DMS 273 treated with DMSO at 0.1 percent for 48 hours (cell line): Measurements from ENCODE around the gene EEF1A2.

Experiments used
- DNase-seq: peaks from one replicate; lab custom pipeline; 2025; lab: John Stamatoyannopoulos, UW

EEF1A2 gene

DNA sequence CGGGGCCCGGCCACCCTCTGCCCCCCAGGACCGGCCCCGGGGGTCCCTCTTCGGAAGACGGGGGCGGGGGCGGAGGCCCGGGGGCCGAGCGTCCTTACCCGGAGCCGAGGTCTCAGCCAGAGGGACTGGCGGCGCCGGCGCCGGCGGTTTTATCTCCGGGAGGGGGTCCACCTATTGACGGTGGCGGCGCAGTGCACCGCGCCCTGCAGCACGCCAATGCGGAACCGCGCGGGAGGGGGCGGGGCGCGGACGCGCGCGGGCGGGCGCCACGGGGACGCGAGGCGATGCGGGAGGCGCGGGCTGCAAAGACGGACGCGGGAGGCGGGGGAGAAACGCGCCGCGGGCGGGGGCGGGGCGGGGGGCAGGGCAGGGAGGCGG, at the start of gene EEF1A2:
Gene EEF1A2, minus strand, starts transcription at position 124 of the 378 bp plus-strand sequence. CDS start 1,320 bp downstream, outside the sequence.
- DNase-seq, result no peak

DNA sequence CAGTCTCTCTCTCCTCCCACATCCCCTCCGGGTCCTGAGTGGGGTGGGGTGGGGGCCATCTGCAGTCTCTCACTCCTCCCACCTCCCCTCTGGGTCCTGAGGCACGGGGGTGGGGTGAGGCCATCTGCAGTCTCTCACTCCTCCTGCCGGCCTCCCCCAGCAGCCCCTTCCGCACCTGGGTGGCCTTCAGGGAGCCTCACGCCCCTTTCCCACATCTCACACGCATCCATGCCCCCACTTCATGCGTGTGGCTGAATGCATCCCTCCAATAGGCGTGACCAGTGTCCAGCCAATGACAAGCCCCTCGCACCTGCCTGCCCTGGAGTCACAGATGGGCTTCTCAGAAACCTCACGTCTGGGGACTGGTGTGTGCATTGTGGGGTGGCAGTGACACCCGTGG, 49.7 kb upstream of the EEF1A2 start:
- DNase-seq, result no peak

DNA sequence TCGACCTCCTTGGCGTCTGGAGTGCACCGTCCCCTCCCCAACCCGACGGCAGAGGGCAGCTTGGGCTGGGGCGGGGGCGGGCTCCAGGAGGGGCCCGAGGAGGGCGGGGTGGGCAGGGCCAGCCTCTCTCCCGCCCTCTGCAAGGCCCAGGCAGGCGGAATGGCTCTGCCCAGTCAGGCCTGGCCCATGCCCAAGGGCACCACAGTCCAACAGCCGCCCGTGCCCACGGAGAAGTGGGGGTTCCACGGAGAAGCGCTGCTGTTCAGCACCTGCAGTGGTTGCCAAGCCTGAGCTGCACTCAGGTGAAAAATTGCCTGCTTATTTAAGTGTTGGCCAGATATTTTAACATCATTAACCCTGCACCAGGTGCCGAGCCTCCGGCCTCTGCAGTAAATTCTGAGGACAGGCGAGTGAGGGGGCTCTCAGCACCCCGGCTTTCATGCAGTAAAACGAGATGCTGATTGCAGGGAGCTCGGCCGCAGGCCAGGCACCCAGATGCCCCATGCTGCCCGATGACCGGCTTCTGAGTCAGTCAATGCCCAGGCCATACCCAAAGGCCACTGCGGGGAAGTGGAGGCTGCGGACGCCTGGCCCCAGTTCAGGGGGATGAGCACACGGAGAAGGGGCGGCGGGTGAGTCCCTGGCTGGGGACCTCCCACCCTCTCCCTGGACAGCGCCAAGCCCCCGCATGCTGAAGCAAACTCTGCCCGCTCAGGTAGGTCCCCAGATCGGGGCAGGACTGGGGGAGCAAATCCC, 49.0 kb upstream of the EEF1A2 start, which contains the start of gene SRMS:
Gene SRMS, minus strand, starts transcription at position 25 of the 756 bp plus-strand sequence. CDS start 286 bp downstream, outside the sequence.
- no peak for DNase-seq

DNA sequence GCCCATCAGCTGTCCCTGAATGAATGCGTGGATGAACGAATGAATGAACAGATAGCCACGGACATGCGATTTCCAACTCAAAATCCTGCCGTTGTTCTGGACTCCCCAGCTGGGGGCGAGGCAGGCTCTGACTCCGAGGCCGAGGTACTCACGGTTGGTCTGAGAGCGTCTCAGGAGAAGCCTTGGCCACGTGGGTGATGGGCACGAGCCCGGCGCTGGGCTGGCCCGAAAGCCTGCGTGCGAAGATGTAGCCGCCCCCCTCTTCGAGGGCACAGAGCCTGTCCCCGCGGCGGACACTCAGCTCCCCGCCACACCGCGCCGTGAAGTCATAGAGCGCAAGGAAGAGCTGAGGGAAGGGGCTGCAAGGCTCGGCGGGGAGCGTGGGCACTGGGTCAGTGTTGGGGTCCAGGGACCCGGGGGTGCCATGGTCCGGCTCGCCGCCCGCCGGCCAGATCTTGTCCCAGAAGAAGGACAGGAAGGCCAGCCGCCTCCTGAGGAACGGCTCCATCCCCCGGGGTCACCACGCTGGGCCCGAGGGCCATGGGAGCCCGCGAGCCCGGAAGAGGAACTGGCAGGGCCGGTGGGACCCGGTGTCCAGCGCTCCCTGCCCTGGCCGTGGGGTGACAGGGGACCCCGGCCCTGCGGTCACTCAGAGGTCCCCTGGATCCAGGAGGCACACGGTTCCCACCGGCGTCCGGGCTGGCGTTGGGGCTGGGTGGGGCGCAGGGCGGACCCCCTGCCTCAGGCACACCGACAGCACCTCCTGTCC, 48.3 kb upstream of the EEF1A2 start:
- no peak for DNase-seq

DNA sequence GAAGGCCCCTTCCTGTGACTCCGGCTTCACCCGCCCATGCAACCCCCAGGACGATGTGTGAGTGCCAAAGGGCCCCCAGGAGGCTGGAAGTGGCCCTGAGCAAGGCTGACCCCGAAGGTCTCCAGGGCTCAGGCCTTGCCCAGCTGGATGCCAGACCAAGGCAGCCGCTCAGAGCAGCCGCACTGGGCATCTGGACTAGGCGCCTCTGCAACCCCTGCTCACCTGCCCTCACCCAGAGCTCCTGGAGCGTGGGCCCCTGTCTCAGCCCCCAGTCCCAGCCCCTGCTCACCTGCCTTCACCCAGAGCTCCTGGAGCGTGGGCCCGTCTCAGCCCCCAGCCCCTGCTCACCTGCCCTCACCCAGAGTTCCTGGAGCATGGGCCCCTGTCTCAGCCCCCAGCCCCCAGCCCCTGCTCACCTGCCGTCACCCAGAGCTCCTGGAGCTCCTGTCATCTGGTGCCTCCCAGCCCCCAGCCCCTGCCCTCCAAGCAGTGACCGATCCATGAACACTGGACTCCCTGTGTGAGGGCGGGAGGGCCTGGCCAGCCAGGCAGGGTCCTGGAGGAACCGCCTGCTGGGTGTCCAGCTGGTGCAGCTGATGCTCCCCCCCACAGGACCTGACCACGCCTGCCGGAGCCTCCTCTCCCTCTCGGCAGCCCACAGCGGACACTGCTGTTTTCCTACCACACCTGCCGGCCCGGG, 47.5 kb upstream of the EEF1A2 start:
- no peak for DNase-seq

- no peak for DNase-seq
These were observed 46.9 kb upstream of the EEF1A2 start for GRCh38 chr20:63545814-63546213.

DNA sequence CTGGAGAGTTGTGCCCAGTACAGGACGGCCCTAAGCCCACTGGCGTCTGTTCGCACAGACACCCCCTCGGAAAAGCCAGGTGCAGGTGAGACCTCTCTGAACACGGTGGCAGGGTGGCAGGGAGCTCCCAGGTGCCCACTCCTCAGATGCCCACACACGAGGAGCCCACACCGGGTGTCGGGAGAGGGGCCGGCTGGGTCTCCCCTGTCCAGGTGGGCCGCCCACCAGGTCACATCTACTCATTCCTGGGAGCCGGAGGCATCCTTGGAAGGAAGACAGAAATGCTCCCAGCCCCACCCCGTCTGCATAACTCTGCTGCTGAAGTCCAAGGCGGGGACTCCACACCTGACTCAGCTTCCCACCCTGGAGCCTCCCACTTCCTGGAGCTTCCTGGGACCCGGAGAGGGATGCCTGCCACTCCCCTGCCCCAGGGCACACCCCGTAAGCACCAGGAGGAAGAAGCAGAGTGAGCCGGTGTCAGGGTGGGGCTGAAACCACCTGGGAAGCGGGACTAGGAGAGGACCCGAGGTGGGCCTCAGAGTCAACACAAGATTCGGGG, 46.2 kb upstream of the EEF1A2 start:
- DNase-seq, result no peak

DNA sequence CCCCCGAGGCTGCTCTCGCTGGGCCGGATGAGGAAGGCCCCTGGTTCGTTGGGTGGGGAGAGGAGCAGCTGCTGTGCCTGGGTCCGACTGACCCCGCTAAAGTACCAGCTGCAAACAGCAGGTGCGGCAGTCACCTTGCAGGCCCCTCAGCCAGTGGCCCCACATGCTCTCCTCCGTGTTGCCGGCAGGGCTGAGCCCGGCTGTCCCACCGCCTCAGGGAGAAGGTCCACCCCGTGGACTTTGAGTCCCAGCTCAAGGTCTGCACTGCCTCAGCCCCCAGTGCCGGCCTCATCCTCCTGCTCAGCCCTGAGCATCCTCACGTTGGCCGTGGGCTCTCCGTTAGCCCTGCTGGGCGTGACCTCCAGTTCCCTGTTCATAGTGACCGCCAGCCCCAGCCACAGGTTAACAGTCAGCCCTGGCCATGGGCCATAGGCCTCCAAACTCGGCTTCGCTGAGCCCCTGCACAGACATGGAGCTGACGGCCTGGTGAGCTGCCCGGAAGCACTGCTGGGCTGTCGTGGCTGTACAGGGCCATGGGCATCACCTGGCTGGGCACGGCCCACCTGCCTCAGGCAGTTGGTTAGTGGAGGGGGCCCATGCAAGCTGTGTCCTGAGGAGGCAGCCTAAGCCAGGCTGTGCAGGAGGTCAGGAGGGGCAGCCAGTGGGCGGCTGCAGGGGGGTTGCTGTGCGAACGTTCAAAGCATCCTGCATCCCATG, 45.5 kb upstream of the EEF1A2 start:
- DNase-seq, result no peak

DNA sequence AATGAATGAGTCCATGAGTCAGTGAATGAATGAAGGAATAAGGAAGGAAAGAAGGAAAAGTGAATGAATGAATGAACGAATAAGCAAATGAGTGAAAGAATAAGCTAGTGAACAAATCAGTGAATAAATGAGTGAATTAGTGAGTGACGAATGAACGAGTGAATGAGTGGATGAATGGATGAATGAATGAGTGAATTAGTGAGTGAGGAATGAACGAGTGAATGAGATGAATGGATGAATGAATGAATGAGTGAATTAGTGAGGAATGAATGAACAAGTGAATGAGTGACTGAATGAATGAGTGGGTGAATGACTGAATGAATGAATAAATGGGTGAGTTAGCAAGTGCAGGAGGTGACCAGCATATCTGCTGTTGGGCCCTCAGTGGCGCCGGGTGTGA, 44.9 kb upstream of the EEF1A2 start:
- no peak for DNase-seq

DNA sequence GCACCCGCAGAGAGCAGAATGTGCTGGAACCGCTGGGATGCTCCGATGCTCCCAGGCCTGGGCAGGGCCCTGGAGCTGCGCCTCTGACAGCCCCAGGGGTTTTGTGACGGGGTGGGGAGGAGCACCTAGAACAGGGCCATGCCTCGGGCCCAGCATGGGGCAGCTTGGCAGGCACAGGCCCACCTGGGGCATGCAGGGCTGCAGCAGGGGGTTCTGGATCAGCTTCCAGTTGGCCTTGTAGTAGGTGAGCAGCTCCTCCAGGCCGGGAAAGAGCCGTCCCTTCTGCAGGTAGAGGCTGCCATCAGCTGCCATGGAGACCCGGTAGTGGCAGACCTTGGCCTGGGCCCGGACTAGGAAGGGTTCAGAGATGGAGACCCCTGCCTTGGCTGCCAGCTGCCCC, 44.2 kb upstream of the EEF1A2 start:
- DNase-seq, result no peak

DNA sequence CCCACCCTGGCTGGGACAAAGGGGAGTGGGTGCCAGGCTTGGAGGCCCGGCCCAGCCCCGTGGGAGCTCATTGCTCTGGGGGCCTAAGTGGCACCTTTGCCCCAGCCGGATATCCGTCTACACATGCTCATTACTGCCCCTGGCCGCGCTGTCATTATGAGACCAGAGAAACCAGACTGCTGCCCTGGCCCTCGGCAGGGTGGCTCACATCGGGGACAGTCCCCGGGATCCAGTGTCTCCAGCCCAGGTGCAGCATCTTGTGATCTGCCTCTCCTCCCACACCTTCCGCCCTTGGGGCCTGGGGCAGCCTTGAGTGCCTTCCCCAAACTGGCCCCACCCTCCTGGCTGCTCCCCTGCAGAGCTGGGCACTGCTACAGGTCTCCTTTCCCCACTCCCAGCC, 43.8 kb upstream of the EEF1A2 start:
- no peak for DNase-seq

DNA sequence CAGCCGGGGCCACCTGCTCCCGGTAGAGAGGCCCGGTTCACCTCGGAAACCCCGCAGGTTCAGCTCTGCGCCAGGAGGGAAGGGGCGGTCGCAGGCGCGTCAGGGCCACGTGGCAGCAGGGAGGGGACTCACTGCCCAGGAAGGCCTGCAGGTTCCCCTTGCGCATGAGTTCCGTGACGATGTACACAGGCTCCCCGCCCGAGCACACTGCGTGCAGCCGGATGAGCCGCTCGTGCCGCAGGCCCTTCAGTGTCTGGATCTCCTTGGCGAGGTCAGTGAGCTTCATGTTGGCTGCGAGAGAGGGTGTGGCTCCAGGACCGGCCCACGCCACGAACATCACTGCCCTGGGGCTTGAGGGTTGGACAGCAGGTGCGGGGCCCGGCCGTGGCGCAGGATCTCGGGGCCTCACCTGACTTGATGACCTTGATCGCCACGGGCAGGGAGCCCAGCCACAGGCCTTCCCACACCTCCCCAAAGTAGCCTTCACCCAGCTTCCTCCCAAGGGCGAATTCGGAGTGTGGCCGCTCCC, 43.2 kb upstream of the EEF1A2 start:
- no peak for DNase-seq

GRCh38 chr20:63541371-63541770, 42.5 kb upstream of the EEF1A2 start:
- DNase-seq, result no peak

GRCh38 chr20:63540417-63541186, 41.7 kb upstream of the EEF1A2 start:
- no peak for DNase-seq

DNA sequence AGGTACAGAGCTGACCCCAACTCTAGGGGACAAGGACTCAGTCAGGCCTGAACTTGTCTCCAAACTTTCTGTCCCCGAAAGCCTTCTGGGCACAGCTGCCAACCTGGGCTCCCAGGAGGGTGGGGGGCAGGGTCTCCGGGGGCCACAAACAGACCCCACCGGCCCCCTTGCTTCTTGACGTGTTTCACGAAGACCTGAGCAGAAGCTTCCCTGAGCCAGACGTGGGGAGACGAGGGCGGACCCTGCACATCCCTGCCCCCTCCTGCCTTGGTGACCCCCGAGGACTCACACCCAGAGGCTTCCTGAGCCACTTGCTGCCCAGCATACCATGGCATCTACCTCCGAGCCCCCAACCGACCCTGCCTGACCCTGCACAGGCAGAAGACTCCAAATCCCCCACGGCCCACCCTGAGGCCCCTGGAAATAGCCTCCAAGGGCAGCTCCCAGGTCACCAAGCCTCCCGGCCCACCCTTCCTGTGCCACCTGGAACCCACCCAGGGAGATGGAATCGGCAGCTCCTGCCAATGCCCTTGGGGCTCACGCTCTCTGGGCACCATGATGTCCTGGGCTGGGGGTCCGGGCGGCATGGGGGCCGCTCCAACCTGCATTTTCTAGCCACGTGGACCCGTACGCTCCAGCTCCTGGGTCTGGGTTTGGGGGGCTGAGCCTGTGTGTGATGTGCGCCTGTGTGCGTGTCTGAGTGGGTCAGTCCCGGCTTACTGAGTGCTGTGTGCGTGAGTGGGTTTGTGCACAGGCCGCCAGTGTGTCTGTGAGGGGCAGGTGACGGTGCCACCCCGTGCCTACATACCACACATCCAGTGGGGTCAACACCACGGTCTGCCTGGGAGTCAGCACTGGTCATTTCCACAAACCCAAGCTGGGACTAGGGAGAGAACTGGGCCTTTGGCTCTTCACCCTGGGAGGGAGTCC, 40.8 kb upstream of the EEF1A2 start:
- no peak for DNase-seq

- no peak for DNase-seq
These were observed 40.2 kb upstream of the EEF1A2 start for GRCh38 chr20:63539092-63539430.

- no peak for DNase-seq
These were observed 39.6 kb upstream of the EEF1A2 start for GRCh38 chr20:63538204-63539091.

DNA sequence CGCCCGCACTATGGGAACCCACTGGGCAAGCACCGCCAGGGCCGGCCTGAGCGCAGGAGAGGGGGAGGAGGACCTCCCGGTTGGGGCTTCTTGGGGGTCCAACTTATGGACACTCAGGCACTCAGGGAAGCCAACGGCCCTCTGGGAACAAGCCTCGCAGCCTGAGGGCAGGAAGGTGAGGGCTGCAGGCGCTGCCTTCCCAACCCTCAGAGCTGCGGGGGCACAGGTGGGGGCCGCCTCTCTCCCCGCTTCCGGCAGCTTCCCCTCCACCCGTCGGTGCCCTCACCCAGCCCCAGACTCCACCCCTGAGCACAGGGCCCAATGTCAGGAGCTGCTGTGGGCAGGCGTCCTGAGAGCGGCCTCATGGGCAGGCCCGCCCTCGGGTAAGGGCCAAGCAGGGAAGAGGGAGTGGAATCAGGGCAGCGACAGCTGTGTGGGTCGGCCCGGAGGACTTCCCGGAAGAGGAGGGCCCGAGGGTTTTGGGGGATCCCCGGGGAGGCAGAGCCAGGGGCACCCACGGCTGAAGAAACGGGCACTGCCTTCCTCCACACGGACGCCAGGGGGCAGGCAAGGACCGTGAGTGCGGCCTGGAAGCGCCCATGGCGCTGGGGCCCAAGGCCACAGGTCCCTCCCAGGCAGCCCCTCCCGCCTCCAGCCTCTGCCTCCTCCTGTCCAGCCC, 38.8 kb upstream of the EEF1A2 start:
- peak; percentile 47 for DNase-seq
